NCI-H345 (cell line): Measurements from ENCODE around the gene SLITRK6.
"Not testable (repeated sequence)": the region's sequence is repeated elsewhere in the genome, so short reads cannot be mapped to it uniquely, and the experiment has no call there.

Experiments
- DNase-seq: peaks from one replicate; lab custom pipeline; 2025; lab: John Stamatoyannopoulos, UW

SLITRK6 gene, protein sequence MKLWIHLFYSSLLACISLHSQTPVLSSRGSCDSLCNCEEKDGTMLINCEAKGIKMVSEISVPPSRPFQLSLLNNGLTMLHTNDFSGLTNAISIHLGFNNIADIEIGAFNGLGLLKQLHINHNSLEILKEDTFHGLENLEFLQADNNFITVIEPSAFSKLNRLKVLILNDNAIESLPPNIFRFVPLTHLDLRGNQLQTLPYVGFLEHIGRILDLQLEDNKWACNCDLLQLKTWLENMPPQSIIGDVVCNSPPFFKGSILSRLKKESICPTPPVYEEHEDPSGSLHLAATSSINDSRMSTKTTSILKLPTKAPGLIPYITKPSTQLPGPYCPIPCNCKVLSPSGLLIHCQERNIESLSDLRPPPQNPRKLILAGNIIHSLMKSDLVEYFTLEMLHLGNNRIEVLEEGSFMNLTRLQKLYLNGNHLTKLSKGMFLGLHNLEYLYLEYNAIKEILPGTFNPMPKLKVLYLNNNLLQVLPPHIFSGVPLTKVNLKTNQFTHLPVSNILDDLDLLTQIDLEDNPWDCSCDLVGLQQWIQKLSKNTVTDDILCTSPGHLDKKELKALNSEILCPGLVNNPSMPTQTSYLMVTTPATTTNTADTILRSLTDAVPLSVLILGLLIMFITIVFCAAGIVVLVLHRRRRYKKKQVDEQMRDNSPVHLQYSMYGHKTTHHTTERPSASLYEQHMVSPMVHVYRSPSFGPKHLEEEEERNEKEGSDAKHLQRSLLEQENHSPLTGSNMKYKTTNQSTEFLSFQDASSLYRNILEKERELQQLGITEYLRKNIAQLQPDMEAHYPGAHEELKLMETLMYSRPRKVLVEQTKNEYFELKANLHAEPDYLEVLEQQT

DNA sequence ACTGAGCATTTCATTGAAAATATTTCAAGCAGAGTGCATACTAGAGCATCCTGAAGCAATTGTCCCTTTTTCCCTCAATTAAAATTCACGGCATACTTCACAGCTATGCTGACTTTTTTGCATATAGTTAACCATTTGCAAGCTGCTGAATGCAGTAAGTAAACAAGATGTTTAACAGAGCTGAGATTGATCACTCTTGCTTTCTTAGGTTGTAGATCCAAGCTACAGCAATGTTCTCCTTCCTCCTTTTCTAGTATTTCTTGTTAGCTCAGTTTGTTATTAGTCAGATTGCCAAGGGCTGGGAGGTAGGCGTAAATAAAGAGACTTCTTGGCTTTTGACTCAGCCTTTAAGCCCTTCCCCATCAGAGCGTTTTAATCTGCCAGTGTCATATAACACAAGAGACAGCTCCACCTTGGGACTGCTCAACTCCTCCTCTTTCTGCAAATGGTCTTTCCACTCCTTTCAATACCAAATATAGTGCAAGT, at the start of gene SLITRK6:
Gene SLITRK6 (minus strand): TSS at position 323 of the 486 bp plus-strand sequence. CDS start 2,911 bp downstream, outside the sequence.
- DNase-seq, result no peak

DNA sequence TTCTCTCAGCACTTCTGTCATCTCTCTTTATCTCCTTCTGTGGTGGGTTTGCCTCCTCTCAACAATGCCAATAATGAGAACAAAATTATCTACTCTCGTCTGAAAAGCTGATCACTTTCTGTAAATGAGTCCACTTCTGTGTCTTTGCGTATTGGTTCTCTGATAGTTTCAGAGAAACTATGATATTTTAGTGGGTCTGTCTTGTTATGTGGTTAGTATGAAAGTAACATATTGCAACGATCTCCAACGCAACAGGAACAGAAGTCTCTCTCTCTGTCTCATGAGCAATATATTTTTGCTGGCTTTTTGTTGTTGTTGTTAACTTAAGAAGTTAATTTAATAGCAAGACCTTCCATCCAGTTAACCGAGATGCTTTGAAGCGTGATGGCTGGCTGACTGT, 47.8 kb upstream of the SLITRK6 start:
- DNase-seq, result no peak

DNA sequence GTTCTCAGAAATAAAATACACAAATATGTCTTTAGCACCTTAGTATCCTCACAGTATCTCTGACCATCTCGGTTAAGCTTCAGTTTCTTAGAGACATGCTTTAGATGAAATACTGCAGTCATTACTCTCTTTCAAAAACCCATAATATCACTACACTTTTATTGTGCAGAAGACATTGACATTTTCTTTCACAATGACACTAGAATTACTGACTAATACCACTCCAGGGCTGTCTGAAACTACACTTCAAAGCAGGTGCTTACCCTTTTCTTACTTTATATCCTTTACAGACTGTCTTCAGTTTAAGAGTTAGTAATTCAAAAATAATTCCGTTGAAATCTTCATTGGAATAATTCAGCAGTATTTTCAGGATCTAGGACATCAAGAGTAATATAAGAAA, 42.2 kb upstream of the SLITRK6 start:
- no peak for DNase-seq

DNA sequence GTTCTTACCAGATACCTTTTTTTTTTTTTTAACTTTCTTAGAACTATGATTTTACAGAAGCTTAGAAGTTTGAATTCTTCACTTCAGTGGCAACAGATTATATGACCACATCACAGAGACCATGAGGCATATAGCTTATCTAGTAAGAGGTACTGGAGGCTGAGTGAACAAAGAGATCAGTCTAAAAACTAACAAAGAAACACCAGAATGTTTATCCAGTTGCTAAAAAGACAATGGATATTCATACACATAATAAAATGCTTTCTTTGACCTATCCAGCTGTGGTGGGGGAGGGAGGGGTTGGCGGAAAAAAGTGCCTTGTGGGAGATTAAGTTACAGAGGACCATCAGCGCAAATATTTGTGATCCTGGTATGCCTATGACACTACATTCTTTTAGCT, 34.7 kb upstream of the SLITRK6 start:
- DNase-seq, result no peak

DNA sequence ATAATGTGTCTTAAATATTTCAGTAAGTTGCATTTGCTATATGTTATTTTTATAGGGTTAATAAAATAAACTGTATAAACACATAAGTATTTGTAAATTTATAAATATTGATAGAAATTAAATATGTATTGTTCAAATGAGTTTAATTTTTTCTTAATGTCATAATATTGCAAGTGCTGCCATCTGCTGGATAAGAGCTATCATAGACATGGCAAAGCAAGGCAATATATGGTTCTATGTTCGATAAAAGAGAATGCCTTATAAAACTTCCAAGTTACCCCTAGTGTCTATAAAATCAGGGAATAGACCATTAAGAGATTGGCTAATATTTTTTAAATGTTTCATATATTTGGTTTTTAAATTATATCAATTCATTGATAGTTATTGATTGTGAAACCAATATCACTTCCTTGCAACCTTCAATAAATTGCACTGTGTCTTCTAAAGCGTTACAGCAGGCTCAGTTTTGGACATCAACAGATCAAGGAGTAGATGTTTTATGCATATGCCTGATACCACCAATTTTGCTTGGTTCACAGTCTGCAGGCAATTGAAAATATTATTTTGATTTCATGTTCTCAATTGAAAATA, 29.0 kb upstream of the SLITRK6 start:
- peak; percentile 13 for DNase-seq

DNA sequence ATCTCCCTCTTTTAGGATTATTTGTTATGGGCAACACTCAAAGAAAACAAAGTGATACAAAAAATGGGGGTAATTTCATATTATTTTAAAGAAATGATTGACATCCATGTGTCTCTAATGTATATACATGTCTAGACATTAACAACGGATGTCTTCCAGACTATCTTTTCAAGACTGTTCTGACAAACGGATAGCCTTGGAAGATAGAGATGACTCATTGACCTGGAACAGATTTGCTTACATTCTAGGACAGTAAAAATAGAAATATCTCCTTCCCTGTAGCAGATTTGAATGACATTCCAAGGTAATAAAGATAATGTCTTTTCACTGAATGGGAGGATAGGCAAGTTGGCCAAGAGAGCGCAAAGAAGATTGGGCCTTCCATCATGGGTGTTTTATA, 26.2 kb upstream of the SLITRK6 start:
- DNase-seq, result no peak

DNA sequence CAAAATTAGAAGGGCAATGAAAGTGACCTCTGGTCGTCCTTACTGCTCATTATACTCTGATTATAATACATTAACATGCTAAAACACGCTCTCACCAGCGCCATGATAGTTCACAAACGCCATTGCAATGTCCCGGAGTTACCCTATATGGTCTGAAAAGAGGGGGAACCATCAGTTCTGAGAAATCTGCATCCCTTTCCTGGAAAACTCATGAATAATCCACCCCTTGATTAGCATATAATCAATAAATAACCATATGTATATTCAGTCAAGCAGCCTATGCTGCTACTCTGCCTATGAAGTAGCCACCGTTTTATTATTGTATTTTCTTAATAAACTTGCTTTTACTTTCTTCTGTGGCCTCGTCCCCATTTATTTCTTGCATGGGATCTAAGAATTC, 24.6 kb upstream of the SLITRK6 start:
- no peak for DNase-seq

DNA sequence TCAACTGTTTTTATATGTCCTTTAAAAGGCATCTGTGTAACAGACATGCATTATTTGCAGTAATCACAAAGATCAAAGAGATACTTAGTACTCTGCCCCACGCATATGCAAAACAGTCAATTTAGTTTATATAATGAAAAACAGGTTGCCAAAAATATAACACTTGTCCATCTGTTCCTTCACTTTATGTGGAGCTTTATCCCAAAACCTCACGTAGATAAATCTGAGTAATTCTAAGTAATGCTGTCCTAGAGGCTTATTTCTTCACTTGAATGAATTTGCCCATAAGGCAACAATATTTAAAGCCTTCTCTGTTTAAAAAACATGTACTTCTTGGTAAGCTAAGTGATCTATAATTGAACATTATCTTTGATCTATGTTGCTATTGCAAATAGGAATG, 20.3 kb upstream of the SLITRK6 start:
- no peak for DNase-seq

DNA sequence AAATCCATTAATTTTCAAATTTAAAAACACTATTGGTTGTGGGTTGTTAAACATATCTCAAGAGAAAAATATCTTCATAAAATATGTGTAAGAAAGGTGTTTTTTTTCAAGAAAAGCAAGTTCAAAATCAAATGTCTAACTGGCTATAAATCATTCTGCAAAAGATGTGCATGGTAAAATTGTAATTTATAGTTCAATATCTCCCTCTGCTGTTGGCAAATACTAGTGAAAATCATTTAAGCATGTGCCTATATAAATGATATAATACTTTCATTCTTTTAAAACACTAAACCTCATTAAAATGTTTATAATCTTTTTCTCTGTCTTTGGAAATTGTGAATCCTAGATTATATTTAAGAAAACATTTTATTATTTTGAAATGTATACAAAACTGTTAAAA, 17.2 kb upstream of the SLITRK6 start:
- DNase-seq, result no peak

DNA sequence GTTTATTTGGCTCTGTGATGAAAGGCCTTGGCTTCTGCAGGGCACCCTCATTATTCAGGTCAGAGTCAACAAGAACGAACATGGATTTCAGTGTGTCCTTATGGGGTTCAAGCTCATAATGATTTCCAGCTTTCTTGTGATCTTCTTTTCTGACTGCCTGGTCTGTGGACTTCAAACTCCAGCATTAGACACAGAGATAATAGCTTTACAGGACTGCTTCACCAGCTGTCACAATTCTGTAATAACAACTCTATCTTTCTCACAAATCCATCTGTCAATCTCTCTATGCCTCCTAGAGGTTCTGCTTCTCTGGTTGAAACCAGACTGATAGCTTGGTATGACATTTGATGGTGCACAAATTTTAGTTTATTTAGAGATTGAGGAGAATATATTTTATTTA, 13.1 kb upstream of the SLITRK6 start:
- no peak for DNase-seq

DNA sequence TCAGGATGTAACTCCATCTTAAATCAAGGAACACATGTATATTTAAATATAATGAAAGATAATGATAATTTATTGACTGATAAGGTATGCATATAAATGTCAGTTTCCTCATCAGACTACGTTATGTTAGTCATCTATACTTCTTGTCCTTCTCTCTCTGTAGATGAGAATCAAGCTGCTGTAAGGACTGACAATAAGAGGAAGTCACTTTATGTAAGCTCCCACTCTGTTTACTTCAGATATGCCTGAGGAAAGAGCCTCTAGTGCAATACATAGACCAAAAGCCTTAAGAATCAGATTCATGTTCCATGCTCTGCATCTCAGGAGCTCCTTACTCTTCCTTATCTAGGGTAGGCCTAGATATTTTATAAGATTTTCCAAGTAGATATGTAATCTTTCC, 9.6 kb upstream of the SLITRK6 start:
- DNase-seq, result no peak

DNA sequence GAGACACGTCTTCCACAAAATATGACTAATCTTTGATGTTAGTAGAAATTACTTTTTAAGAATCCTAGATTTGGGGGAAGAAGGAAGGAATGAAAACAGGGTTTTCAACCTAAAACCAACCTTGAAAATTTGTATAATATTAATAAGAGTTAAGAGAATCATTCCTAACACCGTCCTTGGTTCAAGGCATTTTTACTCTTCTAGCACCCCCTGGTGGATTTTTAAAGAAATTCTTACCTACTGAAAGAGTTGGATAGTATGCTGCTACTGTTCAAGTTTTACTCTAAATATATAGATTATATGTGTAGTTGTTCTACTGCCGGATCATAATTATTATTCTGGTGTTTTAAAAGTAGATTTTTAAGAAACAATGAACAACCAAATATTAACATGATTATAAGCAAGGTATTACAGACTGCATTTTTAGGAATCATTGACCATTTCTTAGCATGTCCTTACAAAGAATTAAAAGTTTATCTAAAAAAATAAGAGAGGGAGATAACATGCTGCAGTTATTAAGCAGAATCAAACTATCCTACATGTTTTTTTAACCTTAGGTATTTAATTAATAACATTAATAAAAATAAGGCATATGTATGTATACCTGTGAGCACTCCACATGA, 7.4 kb upstream of the SLITRK6 start:
- DNase-seq, result peak; percentile 64

DNA sequence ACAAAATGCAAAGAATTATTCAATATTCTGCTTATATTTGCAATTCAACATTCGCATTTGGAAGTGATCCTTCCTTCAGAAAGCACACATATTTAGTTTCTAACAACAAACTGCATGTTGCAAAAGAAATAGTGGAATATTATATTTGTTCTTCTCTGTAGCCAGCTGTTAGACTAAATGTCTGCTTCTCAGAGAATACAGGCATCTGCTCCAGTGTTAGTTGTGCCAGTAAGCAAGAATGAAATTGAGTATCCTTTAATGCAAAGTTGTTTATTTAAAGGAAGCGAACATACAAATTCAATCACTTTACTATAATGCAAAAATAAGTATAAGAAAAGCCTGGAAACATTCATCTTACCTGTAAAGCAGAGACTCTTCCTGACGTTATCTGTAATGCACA, 663 bp downstream of the SLITRK6 start:
- no peak for DNase-seq

DNA sequence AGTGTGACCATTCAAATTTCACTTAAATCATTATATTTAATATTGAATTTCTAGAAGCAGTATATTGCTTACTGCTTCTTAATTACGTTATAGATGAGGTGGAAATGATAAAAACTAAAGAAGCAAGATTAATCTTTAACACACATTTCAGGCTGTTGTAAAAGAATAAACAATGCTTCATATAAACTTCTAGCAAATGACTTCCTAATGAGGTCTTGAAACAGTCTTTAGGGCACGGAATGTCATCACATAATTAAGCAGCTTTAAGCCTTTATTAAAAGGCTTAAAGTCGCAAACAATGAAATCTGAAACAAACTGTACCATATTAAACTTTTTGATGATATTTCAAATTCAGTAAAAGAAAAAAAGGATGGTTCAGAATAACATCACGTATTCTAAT, 1.9 kb downstream of the SLITRK6 start:
- DNase-seq, result no peak

DNA sequence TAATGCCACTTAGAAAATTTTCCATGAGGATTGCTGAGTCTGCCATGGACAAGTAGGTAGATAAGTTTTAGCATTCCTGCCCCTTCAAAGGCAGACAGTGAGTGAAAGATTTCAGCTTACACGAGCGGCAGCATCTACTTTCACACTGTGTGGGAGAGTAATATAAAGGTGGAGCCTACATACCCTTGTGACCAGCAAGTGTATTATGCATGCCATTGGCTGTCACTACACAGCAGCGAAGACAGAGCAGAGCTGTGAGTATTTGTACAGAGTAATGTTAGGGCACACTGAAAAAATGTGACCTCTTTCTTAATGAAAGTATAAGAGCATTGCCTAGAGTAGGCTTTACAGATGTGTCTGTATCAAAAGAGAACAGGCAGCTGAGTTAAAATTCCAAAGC, 14.0 kb downstream of the SLITRK6 start:
- DNase-seq, result no peak

DNA sequence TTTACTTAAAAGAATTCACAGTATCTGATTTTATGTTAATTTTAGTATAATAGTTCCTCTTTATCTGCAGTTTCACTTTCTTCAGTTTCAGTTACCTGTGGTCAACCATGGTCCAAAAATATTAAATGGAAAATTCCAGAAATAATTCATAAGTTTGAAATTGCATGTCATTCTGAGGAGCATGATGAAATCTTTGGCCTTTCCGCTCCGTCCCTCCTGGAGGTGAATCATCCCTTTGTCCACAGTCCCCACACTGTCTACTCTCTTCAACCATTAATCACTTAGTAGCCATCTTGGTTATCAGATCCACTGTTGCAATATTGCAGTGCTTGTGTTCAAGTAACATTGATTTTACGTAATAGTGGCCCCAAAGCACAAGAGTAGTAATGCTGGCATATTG, 26.9 kb downstream of the SLITRK6 start:
- no peak for DNase-seq

DNA sequence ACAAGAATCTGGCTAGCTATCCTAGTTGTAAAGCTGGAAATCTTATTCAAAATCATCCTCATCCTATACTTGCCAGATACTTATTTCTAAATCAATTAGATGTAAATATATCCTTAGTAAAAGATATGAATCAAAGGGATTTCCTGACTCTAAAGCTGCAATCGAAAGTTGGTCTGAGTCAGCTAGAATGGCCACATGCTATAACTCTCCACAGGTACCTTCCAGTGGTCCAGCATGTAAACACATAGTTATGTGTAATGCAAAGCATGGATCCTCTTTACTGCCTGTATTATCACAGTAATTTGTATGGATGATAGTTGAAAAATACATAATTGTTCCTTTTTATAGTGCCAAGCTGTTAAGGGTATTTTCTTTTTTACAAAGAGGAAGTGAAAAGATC, 27.4 kb downstream of the SLITRK6 start:
- no peak for DNase-seq

DNA sequence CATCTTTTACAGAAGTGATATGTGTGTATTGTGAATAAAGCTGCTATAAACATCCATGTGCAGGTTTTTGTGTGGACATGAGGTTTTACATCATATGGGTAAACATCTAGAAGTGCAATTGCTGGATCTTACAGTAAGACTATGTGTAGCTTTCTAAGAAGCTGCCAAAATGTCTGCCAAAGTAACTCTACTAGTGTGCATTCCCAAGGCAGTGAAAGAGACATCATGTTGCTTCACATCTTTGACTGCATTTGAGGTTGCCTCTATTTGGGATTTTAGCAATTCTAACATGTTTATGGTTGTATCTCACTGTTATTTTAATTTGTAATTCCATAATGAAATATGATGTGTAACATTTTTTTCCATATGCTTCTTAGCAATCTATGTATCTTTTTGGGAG, 30.3 kb downstream of the SLITRK6 start:
- no peak for DNase-seq

DNA sequence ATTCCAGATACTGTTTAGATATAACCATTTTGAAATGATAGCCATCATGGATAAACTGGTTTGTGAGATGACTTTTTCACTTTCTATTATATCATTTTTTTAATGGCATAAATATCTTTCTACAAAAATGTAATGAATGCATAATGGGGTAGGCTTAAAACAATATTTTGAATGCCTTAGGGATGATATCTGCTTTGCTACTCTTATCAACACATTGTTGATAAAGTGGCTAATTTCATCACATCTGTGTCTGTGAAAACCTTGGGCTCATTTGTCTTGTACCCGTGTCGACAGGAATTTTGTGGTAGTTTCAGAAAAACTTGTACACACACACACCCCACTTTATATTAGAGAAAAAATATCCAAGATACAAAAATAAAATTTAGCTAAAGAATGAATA, 44.1 kb downstream of the SLITRK6 start:
- no peak for DNase-seq

DNA sequence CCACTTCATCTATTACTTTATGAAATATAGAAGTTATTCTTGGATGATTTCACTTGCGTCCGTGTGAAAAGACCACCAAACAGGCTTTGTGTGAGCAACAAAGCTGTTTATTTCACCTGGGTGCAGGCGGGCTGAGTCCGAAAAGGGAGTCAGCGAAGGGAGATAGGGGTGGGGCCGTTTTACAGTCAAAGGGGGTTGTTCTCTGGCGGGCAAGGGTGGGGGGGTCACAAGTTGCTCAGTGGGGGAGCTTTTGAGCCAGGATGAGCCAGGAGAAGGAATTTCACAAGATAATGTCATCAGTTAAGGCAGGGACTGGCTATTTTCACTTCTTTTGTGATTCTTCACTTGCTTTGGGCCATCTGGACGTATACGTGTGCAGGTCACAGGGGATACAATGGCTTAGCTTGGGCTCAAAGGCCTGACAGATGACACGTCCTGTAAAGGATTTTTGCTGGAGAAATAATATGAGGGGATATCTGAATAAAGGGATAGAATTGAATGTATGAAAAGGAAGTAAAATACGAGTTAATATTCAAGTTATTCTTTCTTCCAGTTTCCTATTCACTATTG, 55.9 kb downstream of the SLITRK6 start:
- DNase-seq, result not testable (repeated sequence)
